Fibroblast of lung (primary cell): ENCODE data around the gene MAGEA12.

Source experiments
- CTCF ChIP-seq, 2 donors: IDR thresholded peaks in 1 of 2; conservative IDR thresholded peaks in 1 of 2; 1 replicate in 1 of 2; 2 replicates in 1 of 2; pipeline ENCODE4 v1.5.1; 2011 to 2012; ENCODE audit warnings: low read length in 2 of 2, control low read depth in 1 of 2, inconsistent platforms in 1 of 2, low read depth in 1 of 2, mild to moderate bottlenecking in 1 of 2
- EZH2 ChIP-seq: IDR thresholded peaks from 2 replicates; pipeline ENCODE4 v1.5.1; 2012; ENCODE audit warnings: low read length, control low read depth, mild to moderate bottlenecking; ENCODE audit errors: missing control alignments

GRCh38 chrX:152738560-152738959 is 5.0 kb downstream of the MAGEA12 start:
- no peak for TF ChIP-seq CTCF (conservative IDR thresholded peaks at IDR 0.05 in 1 of 2, IDR thresholded peaks at IDR 0.05 in 1 of 2; ENCODE audit: low read depth in 1 of 2, low read length in 2 of 2)
- TF ChIP-seq EZH2, result no peak
